Activated CD8-positive, alpha-beta memory T cell treated with anti-CD3 and anti-CD28 coated beads, Interleukin-2, amount 50 U/mL, for 1 hour (primary cell): Measurements from ENCODE around the gene ABHD17B.
"Not testable (repeated sequence)": the region's sequence is repeated elsewhere in the genome, so short reads cannot be mapped to it uniquely, and the experiment has no call there.

Experiments used
- DNase-seq: peaks from one replicate; pipeline ENCODE4 v3.0.0-alpha.2; 2020; ENCODE audit errors: extremely low read depth

ABHD17B gene

GRCh38 chr9:71911061-71911907 is at the start of gene ABHD17B, which contains the start of gene C9orf85:
ABHD17B (minus strand) TSS chr9:71911193; CDS start chr9:71875080, 36,113 bp downstream.
C9orf85 (plus strand) TSS chr9:71911639; CDS start chr9:71911735, 96 bp downstream.
- DNase-seq, result peak; percentile 94

GRCh38 chr9:71955300-71955915 is 44.4 kb upstream of the ABHD17B start:
- no peak for DNase-seq

GRCh38 chr9:71954652-71955051 is 43.7 kb upstream of the ABHD17B start:
- not testable (repeated sequence) for DNase-seq

- DNase-seq, result no peak
Measured at GRCh38 chr9:71944754-71945375, 33.9 kb upstream of the ABHD17B start.

GRCh38 chr9:71941998-71942567 is 31.1 kb upstream of the ABHD17B start:
- no peak for DNase-seq

- DNase-seq, result no peak
Measured at GRCh38 chr9:71941060-71941568, 30.1 kb upstream of the ABHD17B start.

- no peak for DNase-seq
Measured at GRCh38 chr9:71937898-71938297, 26.9 kb upstream of the ABHD17B start.

- no peak for DNase-seq
Measured at GRCh38 chr9:71937070-71937625, 26.2 kb upstream of the ABHD17B start.

GRCh38 chr9:71936066-71936465 is 25.1 kb upstream of the ABHD17B start:
- DNase-seq, result no peak

- no peak for DNase-seq
Measured at GRCh38 chr9:71931166-71931565, 20.2 kb upstream of the ABHD17B start.

GRCh38 chr9:71929791-71930440 is 18.9 kb upstream of the ABHD17B start:
- DNase-seq, result no peak

- DNase-seq, result no peak
Measured at GRCh38 chr9:71929223-71929622, 18.2 kb upstream of the ABHD17B start.

- DNase-seq, result no peak
Measured at GRCh38 chr9:71928806-71929205, 17.8 kb upstream of the ABHD17B start.

- no peak for DNase-seq
Measured at GRCh38 chr9:71928376-71928775, 17.4 kb upstream of the ABHD17B start.

- DNase-seq, result no peak
Measured at GRCh38 chr9:71925834-71926233, 14.8 kb upstream of the ABHD17B start.

- DNase-seq, result no peak
Measured at GRCh38 chr9:71924576-71924975, 13.6 kb upstream of the ABHD17B start.

- DNase-seq, result no peak
Measured at GRCh38 chr9:71921190-71921814, 10.3 kb upstream of the ABHD17B start.

- DNase-seq, result no peak
Measured at GRCh38 chr9:71920456-71921189, 9.6 kb upstream of the ABHD17B start.

- no peak for DNase-seq
Measured at GRCh38 chr9:71918419-71918818, 7.4 kb upstream of the ABHD17B start.
